Measurements from ENCODE around the gene TUFT1. TPM values are rescaled to one million over a fixed set of nuclear protein-coding genes. Genes with fewer than 3 reads are reported as not detected.

Gene TUFT1
- total and polyA plus RNA-seq, 2 of the 13 experiments (the other 11 are each of a cell fraction or from before 2014, with no cell fraction given), result 6.4 to 7.3 TPM

DNA sequence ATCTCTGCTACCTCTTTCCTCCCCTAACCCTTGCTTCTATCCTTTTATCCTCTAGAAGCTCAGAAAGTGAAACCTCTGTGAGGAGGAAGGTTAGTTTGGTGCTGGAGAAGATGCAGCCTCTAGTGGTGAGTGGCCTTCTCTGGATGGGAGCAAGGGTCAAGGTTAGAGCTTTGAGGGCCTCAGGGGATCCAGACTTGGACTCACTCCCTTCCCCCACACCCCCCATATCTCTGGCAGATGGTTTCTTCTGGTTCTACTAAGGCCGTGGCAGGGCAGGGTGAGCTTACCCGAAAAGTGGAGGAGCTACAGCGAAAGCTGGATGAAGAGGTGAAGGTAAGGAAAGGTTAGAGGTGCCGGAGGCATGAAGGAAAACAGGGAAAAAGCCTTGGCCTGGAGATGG, 19.8 kb upstream of the TUFT1 start:
- intact Hi-C loops (cut with micrococcal nuclease; ENCODE audit: unreplicated experiment) (no loop called here), in situ Hi-C loops (cut with HindIII; ENCODE audit: extremely low pct_ligation_motif_present, low pct_unique_long_range_greater_than_20kb) (no loop called here)
- Histone ChIP-seq H3K4me2 (ENCODE audit: low read depth, low read length) (0 out of 2 replicates have a peak overlapping the region, but pooled peaks have one; percentile 23), H2AFZ (ENCODE audit: low read length) (no peak overlapping the region), H3K27me3 (ENCODE audit: control insufficient read depth in 1 of 2, insufficient read depth in 2 of 2, low read length in 2 of 2) (no peaks in the 10 kb centered on the region), H3K27ac (ENCODE audit: extremely low read length, insufficient read depth, low read length) (no peak overlapping the region), H3K9ac (ENCODE audit: insufficient read depth, low read depth, low read length) (no peak overlapping the region), H3K79me2 (ENCODE audit: insufficient read depth, low read length) (no peaks in the 10 kb centered on the region), H3K9me3 (ENCODE audit: low read length) (no peaks in the 10 kb centered on the region), H3K4me3 (replicated peaks in 1 of 3; ENCODE audit: insufficient read depth in 1 of 3, low read depth in 2 of 3, low read length in 3 of 3) (no peak overlapping the region), H4K20me1 (ENCODE audit: insufficient read depth, low read length) (no peaks in the 10 kb centered on the region), H3K4me1 (ENCODE audit: insufficient read depth, low read length) (peaks cover 24% of the 10 kb centered on the region), H3K36me3 (replicated peaks in 1 of 2; ENCODE audit: control insufficient read depth in 1 of 2, insufficient read depth in 2 of 2, low read length in 2 of 2) (no peaks in the 10 kb centered on the region; a peak in 1 of 5 replicates)
- no TSS peak for BruUV-seq (replicated peaks)
- ATAC-seq (peak; percentile 27; the same call in 1 of the 3 replicates), DNase-seq (ENCODE audit: low spot score) (no peak), FAIRE-seq (no peak)
- CTCF ChIA-PET (ENCODE audit: low intra/inter-chr PET ratio, low total read pairs), result no interaction called here
- POLR2A ChIA-PET, result interaction anchor here (0.6 to 3.8 kb wide), 3 partner anchors 10 to 61 kb away, joined by 3 to 14 read pairs (median 3); partner anchors contain the start of genes POGZ and TUFT1
- WGBS (ENCODE audit: low lambda C conversion rate), result 79% methylated on average over 4 of the region's 4 CpGs
- TF ChIP-seq DBP (CRISPR knock-in tag; IDR thresholded peaks at IDR 0.05; ENCODE audit: not compliant biosample characterization) (no peak), ZNF337 (CRISPR knock-in tag; IDR thresholded peaks at IDR 0.05; ENCODE audit: borderline replicate concordance, low read depth) (no peak), ZNF10 (CRISPR knock-in tag; IDR thresholded peaks at IDR 0.05; ENCODE audit: borderline replicate concordance, low read depth) (no peak), JARID2 (CRISPR knock-in tag; IDR thresholded peaks at IDR 0.05; ENCODE audit: insufficient replicate concordance) (no peak), PRDM10 (CRISPR knock-in tag; IDR thresholded peaks at IDR 0.05; ENCODE audit: low read depth) (peak; percentile 96), SYNCRIP (IDR thresholded peaks at IDR 0.05; ENCODE audit: insufficient read depth, low read depth, low read length) (no peak), ZNF768 (CRISPR knock-in tag; IDR thresholded peaks at IDR 0.05) (no peak), HES4 (CRISPR knock-in tag; IDR thresholded peaks at IDR 0.05; ENCODE audit: borderline replicate concordance) (no peak), ZNF598 (CRISPR knock-in tag; IDR thresholded peaks at IDR 0.05; ENCODE audit: borderline replicate concordance) (no peak)
- TF ChIP-seq, protein P1, sequence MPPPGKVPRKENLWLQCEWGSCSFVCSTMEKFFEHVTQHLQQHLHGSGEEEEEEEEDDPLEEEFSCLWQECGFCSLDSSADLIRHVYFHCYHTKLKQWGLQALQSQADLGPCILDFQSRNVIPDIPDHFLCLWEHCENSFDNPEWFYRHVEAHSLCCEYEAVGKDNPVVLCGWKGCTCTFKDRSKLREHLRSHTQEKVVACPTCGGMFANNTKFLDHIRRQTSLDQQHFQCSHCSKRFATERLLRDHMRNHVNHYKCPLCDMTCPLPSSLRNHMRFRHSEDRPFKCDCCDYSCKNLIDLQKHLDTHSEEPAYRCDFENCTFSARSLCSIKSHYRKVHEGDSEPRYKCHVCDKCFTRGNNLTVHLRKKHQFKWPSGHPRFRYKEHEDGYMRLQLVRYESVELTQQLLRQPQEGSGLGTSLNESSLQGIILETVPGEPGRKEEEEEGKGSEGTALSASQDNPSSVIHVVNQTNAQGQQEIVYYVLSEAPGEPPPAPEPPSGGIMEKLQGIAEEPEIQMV (CRISPR knock-in tag; IDR thresholded peaks at IDR 0.05; ENCODE audit: low read depth), result no peak
- TF ChIP-seq, protein P2, sequence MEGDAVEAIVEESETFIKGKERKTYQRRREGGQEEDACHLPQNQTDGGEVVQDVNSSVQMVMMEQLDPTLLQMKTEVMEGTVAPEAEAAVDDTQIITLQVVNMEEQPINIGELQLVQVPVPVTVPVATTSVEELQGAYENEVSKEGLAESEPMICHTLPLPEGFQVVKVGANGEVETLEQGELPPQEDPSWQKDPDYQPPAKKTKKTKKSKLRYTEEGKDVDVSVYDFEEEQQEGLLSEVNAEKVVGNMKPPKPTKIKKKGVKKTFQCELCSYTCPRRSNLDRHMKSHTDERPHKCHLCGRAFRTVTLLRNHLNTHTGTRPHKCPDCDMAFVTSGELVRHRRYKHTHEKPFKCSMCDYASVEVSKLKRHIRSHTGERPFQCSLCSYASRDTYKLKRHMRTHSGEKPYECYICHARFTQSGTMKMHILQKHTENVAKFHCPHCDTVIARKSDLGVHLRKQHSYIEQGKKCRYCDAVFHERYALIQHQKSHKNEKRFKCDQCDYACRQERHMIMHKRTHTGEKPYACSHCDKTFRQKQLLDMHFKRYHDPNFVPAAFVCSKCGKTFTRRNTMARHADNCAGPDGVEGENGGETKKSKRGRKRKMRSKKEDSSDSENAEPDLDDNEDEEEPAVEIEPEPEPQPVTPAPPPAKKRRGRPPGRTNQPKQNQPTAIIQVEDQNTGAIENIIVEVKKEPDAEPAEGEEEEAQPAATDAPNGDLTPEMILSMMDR (CRISPR knock-in tag; IDR thresholded peaks at IDR 0.05), result peak; percentile 32; the same call in 1 of the 2 replicates
- TF ChIP-seq, protein P3, sequence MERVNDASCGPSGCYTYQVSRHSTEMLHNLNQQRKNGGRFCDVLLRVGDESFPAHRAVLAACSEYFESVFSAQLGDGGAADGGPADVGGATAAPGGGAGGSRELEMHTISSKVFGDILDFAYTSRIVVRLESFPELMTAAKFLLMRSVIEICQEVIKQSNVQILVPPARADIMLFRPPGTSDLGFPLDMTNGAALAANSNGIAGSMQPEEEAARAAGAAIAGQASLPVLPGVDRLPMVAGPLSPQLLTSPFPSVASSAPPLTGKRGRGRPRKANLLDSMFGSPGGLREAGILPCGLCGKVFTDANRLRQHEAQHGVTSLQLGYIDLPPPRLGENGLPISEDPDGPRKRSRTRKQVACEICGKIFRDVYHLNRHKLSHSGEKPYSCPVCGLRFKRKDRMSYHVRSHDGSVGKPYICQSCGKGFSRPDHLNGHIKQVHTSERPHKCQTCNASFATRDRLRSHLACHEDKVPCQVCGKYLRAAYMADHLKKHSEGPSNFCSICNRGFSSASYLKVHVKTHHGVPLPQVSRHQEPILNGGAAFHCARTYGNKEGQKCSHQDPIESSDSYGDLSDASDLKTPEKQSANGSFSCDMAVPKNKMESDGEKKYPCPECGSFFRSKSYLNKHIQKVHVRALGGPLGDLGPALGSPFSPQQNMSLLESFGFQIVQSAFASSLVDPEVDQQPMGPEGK (CRISPR knock-in tag; IDR thresholded peaks at IDR 0.05), result peak; percentile 9; the same call in 1 of the 2 replicates
